HL-60 (cell line): ENCODE data around the gene TBC1D14.

ENCODE experiments used
- CTCF ChIP-seq: IDR thresholded peaks from one replicate; pipeline ENCODE4 v1.5.1; 2011; ENCODE audit warnings: low read length, control low read depth, inconsistent platforms; ENCODE audit not compliant: insufficient read depth
- GABPA ChIP-seq: IDR thresholded peaks from 2 replicates; pipeline ENCODE4 v1.6.1; 2012; ENCODE audit warnings: low read depth

- TF ChIP-seq CTCF: no peak
- no peak for TF ChIP-seq GABPA
These were observed 140.1 kb downstream of the TBC1D14 start for GRCh38 chr4:7049739-7050138.
